SK-N-MC (cell line): ENCODE measurements around the gene NPY4R2.
"Not testable (repeated sequence)": the region's sequence is repeated elsewhere in the genome, so short reads cannot be mapped to it uniquely, and the experiment has no call there.

Experiments used
- EZH2 ChIP-seq: fragments of 200-600 bp; sonication (generic); IDR thresholded peaks from one replicate; pipeline ENCODE4 v1.6.1; 2017; ENCODE audit warnings: antibody characterized with exemption
- POLR2AphosphoS5 ChIP-seq: IDR thresholded peaks from 2 replicates; pipeline ENCODE4 v1.6.1; 2012; ENCODE audit warnings: mild to moderate bottlenecking, low read depth, low read length, borderline replicate concordance

- TF ChIP-seq EZH2, POLR2AphosphoS5: not testable (repeated sequence)
Measured at GRCh38 chr10:47964280-47965063, 46.0 kb downstream of the NPY4R2 start.
